HCT116 (cell line): ENCODE results near the gene ZFP36.

ENCODE experiments used
- CBX3 ChIP-seq: IDR thresholded peaks from 2 replicates; pipeline ENCODE4 v1.6.1; 2012; ENCODE audit warnings: low read depth
- EGR1 ChIP-seq: IDR thresholded peaks from 2 replicates; pipeline ENCODE4 v1.6.1; 2012; ENCODE audit warnings: low read depth
- EZH2 ChIP-seq: fragments of 200-600 bp; sonication (generic); IDR thresholded peaks from 2 replicates; pipeline ENCODE4 v1.6.1; 2017; ENCODE audit warnings: antibody characterized with exemption, mixed run types
- EZH2phosphoT487 ChIP-seq: fragments of 200-600 bp; IDR thresholded peaks from 2 replicates; pipeline ENCODE4 v1.6.1; 2018; ENCODE audit warnings: antibody characterized with exemption, borderline replicate concordance
- POLR2A ChIP-seq: IDR thresholded peaks from 2 replicates; pipeline ENCODE4 v1.7.0; 2011; ENCODE audit warnings: borderline replicate concordance; ENCODE audit not compliant: insufficient read depth, insufficient read length; ENCODE audit errors: extremely low read depth
- POLR2AphosphoS5 ChIP-seq: IDR thresholded peaks from 2 replicates; pipeline ENCODE4 v1.6.1; 2011; ENCODE audit warnings: mild to moderate bottlenecking, low read depth, low read length, moderate library complexity
- RAD21 ChIP-seq: IDR thresholded peaks from 2 replicates; pipeline ENCODE4 v1.6.1; 2012; ENCODE audit warnings: low read depth, mild to moderate bottlenecking
- ZFX ChIP-seq: fragments of 450-650 bp; IDR thresholded peaks from 2 replicates; pipeline ENCODE4 v1.6.1; 2017
- TF ChIP-seq, protein P1 (sequence below), 3 experiments: fragments of 200-600 bp in 1 of 3; sonication (generic) in 1 of 3; IDR thresholded peaks in 2 of 3; conservative IDR thresholded peaks in 1 of 3; 2 replicates each; pipeline ENCODE4 v1.5.1; 2012 to 2017; ENCODE audit warnings: low read depth in 2 of 3, low read length in 2 of 3, antibody characterized with exemption in 1 of 3, borderline replicate concordance in 1 of 3, control low read depth in 1 of 3, mild to moderate bottlenecking in 1 of 3, mixed read lengths in 1 of 3, mixed run types in 1 of 3, moderate library complexity in 1 of 3; ENCODE audit not compliant: insufficient read depth in 1 of 3
- TF ChIP-seq, protein P2 (sequence below): IDR thresholded peaks from 2 replicates; pipeline ENCODE4 v1.6.1; 2012
- TF ChIP-seq, protein P3 (sequence below): IDR thresholded peaks from 2 replicates; pipeline ENCODE4 v1.6.1; 2012; ENCODE audit warnings: low read depth
- TF ChIP-seq, protein P4 (sequence below): IDR thresholded peaks from 2 replicates; pipeline ENCODE4 v1.6.1; 2012

DNA sequence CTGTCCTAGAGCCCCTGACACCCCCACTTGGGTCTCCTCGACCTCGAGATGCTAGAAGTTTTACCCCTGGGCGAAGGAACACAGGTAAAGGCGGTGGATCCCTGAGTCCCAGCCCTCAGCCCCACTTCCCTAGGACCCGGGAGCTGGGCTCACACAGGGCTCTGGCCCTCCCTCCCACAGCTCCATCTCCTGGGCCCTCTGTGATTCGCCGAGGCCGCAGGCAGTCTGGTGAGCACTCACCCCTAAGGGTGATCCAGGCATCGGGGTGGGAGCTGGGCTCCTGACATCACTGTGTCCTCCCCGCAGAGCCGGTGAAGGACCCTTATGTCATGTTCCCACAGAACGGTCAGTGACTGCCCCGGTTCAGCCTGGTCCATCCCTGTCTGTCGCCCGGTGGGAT lies 14.1 kb downstream of the ZFP36 start:
- TF ChIP-seq EZH2phosphoT487 (no peak), EGR1 (no peak), ZFX (no peak), POLR2A (no peak), RAD21 (no peak), EZH2 (no peak), POLR2AphosphoS5 (no peak), CBX3 (no peak)
- TF ChIP-seq, protein P1, sequence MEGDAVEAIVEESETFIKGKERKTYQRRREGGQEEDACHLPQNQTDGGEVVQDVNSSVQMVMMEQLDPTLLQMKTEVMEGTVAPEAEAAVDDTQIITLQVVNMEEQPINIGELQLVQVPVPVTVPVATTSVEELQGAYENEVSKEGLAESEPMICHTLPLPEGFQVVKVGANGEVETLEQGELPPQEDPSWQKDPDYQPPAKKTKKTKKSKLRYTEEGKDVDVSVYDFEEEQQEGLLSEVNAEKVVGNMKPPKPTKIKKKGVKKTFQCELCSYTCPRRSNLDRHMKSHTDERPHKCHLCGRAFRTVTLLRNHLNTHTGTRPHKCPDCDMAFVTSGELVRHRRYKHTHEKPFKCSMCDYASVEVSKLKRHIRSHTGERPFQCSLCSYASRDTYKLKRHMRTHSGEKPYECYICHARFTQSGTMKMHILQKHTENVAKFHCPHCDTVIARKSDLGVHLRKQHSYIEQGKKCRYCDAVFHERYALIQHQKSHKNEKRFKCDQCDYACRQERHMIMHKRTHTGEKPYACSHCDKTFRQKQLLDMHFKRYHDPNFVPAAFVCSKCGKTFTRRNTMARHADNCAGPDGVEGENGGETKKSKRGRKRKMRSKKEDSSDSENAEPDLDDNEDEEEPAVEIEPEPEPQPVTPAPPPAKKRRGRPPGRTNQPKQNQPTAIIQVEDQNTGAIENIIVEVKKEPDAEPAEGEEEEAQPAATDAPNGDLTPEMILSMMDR (IDR thresholded peaks at IDR 0.05 in 2 of 3, conservative IDR thresholded peaks at IDR 0.05 in 1 of 3; ENCODE audit: borderline replicate concordance in 1 of 3, insufficient read depth in 1 of 3, low read depth in 2 of 3, low read length in 2 of 3), result no peak
- TF ChIP-seq, protein P2, sequence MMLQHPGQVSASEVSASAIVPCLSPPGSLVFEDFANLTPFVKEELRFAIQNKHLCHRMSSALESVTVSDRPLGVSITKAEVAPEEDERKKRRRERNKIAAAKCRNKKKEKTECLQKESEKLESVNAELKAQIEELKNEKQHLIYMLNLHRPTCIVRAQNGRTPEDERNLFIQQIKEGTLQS, result no peak
- TF ChIP-seq, protein P3, sequence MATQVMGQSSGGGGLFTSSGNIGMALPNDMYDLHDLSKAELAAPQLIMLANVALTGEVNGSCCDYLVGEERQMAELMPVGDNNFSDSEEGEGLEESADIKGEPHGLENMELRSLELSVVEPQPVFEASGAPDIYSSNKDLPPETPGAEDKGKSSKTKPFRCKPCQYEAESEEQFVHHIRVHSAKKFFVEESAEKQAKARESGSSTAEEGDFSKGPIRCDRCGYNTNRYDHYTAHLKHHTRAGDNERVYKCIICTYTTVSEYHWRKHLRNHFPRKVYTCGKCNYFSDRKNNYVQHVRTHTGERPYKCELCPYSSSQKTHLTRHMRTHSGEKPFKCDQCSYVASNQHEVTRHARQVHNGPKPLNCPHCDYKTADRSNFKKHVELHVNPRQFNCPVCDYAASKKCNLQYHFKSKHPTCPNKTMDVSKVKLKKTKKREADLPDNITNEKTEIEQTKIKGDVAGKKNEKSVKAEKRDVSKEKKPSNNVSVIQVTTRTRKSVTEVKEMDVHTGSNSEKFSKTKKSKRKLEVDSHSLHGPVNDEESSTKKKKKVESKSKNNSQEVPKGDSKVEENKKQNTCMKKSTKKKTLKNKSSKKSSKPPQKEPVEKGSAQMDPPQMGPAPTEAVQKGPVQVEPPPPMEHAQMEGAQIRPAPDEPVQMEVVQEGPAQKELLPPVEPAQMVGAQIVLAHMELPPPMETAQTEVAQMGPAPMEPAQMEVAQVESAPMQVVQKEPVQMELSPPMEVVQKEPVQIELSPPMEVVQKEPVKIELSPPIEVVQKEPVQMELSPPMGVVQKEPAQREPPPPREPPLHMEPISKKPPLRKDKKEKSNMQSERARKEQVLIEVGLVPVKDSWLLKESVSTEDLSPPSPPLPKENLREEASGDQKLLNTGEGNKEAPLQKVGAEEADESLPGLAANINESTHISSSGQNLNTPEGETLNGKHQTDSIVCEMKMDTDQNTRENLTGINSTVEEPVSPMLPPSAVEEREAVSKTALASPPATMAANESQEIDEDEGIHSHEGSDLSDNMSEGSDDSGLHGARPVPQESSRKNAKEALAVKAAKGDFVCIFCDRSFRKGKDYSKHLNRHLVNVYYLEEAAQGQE, result no peak
- TF ChIP-seq, protein P4, sequence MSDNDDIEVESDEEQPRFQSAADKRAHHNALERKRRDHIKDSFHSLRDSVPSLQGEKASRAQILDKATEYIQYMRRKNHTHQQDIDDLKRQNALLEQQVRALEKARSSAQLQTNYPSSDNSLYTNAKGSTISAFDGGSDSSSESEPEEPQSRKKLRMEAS, result no peak
